Measurements from ENCODE around the gene IFNLR1.
A peak's percentile ranks its signal among the peaks of the same experiment; 100 is the strongest.

Gene IFNLR1

GRCh38 chr1:24175033-24175755 lies 11.9 kb downstream of the IFNLR1 start:
- DNase-seq = no peak

GRCh38 chr1:24173638-24174575 lies 13.2 kb downstream of the IFNLR1 start:
- DNase-seq = peak in 1 of 3 donors; percentile 35

GRCh38 chr1:24172598-24172997 lies 14.5 kb downstream of the IFNLR1 start:
- no peak for DNase-seq

- no peak for DNase-seq
Observed at GRCh38 chr1:24169286-24169685, 17.8 kb downstream of the IFNLR1 start.

GRCh38 chr1:24168245-24168644 lies 18.8 kb downstream of the IFNLR1 start:
- no peak for DNase-seq

- no peak for DNase-seq
Observed at GRCh38 chr1:24167008-24167407, 20.1 kb downstream of the IFNLR1 start.

- no peak for DNase-seq
Observed at GRCh38 chr1:24165500-24165899, 21.6 kb downstream of the IFNLR1 start.

GRCh38 chr1:24164004-24164403 lies 23.1 kb downstream of the IFNLR1 start:
- DNase-seq = no peak

- DNase-seq = peak in 1 of 3 donors; percentile 10
Observed at GRCh38 chr1:24162201-24162600, 24.9 kb downstream of the IFNLR1 start.

- no peak for DNase-seq
Observed at GRCh38 chr1:24161270-24161669, 25.8 kb downstream of the IFNLR1 start.

GRCh38 chr1:24159366-24159765 lies 27.7 kb downstream of the IFNLR1 start:
- no peak for DNase-seq

- DNase-seq = no peak
Observed at GRCh38 chr1:24157918-24158481, 29.1 kb downstream of the IFNLR1 start.

- DNase-seq = no peak
Observed at GRCh38 chr1:24156542-24157260, 30.4 kb downstream of the IFNLR1 start.

GRCh38 chr1:24155011-24155782 lies 31.9 kb downstream of the IFNLR1 start:
- DNase-seq = peak in 1 of 3 donors; percentile 29

- no peak for DNase-seq
Observed at GRCh38 chr1:24154215-24154614, 32.9 kb downstream of the IFNLR1 start.

GRCh38 chr1:24152631-24153494 lies 34.2 kb downstream of the IFNLR1 start:
- DNase-seq = no peak

GRCh38 chr1:24151175-24151533 lies 35.9 kb downstream of the IFNLR1 start:
- no peak for DNase-seq

- peak; percentile 78 to 86 (median 83) for DNase-seq
Observed at GRCh38 chr1:24150234-24151174, 36.6 kb downstream of the IFNLR1 start.

GRCh38 chr1:24149866-24150233 lies 37.2 kb downstream of the IFNLR1 start:
- peak; percentile 82 to 87 (median 84) for DNase-seq

- DNase-seq = no peak
Observed at GRCh38 chr1:24147816-24148215, 39.3 kb downstream of the IFNLR1 start.
